ENCODE data around the gene DLEC1. TPM values are rescaled to one million over a fixed set of nuclear protein-coding genes. Genes with fewer than 3 reads are reported as not detected.
A peak's percentile ranks its signal among the peaks of the same experiment; 100 is the strongest.

The DLEC1 gene
- total RNA-seq, 2 donors from 2014 or later, result 0.25 to 0.52 TPM

DNA sequence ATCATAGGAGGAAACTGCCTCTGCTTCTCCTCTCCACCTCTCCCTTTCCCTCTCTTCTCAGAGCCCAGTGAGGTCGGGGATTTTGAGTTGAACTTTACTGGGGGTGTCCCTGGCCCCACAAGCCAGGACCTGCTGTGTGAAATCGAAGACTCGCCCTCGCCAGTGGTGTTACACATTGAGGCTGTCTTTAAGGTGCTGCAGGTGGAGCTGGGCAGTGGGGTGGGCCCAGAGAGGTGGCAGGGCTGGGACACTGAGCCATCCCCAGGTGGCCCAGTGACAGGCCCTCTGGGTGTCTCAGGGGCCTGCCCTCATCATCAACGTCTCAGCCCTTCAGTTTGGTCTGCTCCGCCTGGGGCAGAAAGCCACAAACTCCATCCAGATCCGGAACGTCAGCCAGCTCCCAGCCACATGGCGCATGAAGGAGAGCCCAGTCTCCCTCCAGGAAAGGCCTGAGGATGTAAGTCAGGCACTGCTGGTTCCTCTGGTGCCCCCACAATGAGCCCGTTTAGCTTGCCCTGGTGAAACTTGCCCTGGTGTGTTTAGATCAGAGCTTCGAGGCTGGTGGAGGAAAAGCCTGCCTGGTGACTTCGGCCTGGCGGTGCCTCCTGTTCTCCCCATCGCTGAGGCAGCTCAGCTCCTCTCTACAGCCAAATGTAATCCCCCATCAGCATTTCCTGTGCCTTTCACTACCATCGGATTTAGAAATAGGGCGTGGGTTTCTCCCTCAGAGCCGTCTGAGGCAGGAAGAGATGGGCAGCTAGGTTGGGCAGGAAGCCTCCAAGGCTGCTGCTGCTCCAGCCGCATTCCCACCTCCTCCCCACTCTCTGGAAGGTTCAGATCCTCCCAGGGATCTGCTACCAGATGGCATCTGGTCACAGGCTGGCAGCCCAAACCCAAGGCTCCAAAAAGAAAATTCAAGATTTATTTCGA is 58.7 kb downstream of the DLEC1 start:
- Mint-ChIP-seq H3K4me3 (no peak overlapping the region), H3K36me3 (no peaks in the 10 kb centered on the region), H3K9me3 (no peaks in the 10 kb centered on the region), H3K27me3 (no peaks in the 10 kb centered on the region), H3K27ac (no peak overlapping the region), H3K4me1 (ENCODE audit: low read depth in 2 of 2) (peaks cover 6% of the 10 kb centered on the region in 2 donors)
- DNase-seq (ENCODE audit: low spot score), result no peak
- peak in 1 of 2 donors; percentile 48 for ATAC-seq

GRCh38 chr3:38098376-38098723 is 59.3 kb downstream of the DLEC1 start:
- no peak overlapping the region for H3K4me3 Mint-ChIP-seq
- no peaks in the 10 kb centered on the region for H3K36me3 Mint-ChIP-seq
- H3K27me3 Mint-ChIP-seq, result peaks cover 0 to 2% of the 10 kb centered on the region in 2 donors
- DNase-seq (ENCODE audit: low spot score) (no peak), ATAC-seq (no peak)
- no peak overlapping the region for H3K27ac Mint-ChIP-seq
- no peaks in the 10 kb centered on the region for H3K9me3 Mint-ChIP-seq
- peaks cover 6% of the 10 kb centered on the region in 2 donors for H3K4me1 Mint-ChIP-seq (ENCODE audit: low read depth in 2 of 2)

DNA sequence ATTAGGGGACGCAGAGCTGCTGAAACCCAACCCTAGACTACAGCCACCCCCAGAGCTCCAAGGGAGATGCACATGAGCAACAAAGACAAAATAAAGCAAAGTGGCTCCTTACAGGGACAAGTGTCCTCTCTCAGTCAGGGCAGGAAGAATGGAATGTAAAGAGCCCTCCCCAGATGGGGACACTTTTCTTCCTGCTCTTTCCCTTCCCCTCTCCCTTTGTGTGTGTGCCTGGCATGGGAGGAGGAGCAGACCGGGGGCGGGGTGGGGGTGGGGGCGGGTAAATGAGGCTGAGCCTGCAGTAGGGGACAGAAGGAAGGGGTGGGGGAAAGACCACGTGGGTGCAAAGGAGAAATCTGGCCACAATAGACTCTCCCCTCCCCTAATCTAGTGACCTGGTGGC is 60.5 kb downstream of the DLEC1 start:
- Mint-ChIP-seq H3K4me1 (ENCODE audit: low read depth in 2 of 2) (peaks cover 6% of the 10 kb centered on the region in 2 donors), H3K36me3 (no peaks in the 10 kb centered on the region), H3K9me3 (no peaks in the 10 kb centered on the region), H3K27ac (no peak overlapping the region), H3K4me3 (no peak overlapping the region), H3K27me3 (peaks cover 0 to 5% of the 10 kb centered on the region in 2 donors)
- ATAC-seq, result no peak
- DNase-seq (ENCODE audit: low spot score), result no peak

DNA sequence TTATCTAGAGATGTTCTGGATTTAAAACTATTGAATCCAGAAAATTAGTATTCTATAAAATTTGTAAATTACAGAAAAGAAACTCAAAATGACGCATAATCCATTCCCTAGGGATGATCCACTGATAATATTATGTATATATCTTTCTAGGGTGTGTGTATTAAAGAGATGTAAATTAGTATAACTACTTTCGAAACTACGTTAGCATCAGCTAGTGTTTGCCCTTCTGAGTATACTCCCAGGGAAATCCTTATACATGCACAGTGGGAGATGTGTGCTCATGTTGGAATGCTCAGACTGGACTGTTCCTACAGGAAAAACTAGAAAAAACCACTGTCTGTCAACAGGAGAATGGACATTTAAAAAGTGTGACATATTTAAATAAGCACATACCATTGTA is 61.5 kb downstream of the DLEC1 start:
- ATAC-seq (no peak), DNase-seq (ENCODE audit: low spot score) (no peak)
- H3K27me3 Mint-ChIP-seq, result peaks cover 0 to 15% of the 10 kb centered on the region in 2 donors
- peaks cover 9% of the 10 kb centered on the region for H3K36me3 Mint-ChIP-seq
- peaks cover under 1% of the 10 kb centered on the region for H3K9me3 Mint-ChIP-seq
- H3K27ac Mint-ChIP-seq, result no peak overlapping the region
- H3K4me1 Mint-ChIP-seq (ENCODE audit: low read depth in 2 of 2), result peaks cover 6% of the 10 kb centered on the region in 2 donors
- no peak overlapping the region for H3K4me3 Mint-ChIP-seq

GRCh38 chr3:38101811-38102443 is 62.9 kb downstream of the DLEC1 start:
- H3K27me3 Mint-ChIP-seq, result peaks cover 3 to 20% of the 10 kb centered on the region in 2 donors
- peaks cover 14% of the 10 kb centered on the region for H3K36me3 Mint-ChIP-seq
- ATAC-seq, result peak in 1 of 2 donors; percentile 56

DNA sequence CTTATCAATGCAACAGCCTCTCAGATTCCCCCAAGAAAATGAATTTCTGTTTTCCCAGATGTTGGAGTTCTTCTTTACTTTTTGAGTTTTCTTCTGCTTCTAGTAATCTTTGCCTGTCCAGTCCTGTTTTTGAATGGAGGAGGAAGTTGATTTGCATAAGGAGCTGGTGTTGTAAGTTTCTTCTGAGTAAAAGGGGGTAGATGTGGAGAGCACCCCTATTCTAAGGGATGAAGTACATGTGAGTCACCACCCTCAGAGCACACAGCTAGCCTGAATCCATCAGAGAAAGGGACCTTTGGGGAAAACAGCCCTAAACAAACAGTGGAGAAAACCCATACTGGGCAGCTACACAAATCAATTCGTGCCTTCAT is 63.4 kb downstream of the DLEC1 start:
- Mint-ChIP-seq H3K27ac (peak overlapping the region; percentile 23 to 40), H3K4me1 (ENCODE audit: low read depth in 2 of 2) (peaks cover 6% of the 10 kb centered on the region in 2 donors), H3K4me3 (no peak overlapping the region), H3K27me3 (peaks cover 3 to 20% of the 10 kb centered on the region in 2 donors), H3K36me3 (peaks cover 14% of the 10 kb centered on the region), H3K9me3 (peaks cover 4% of the 10 kb centered on the region)
- DNase-seq (ENCODE audit: low spot score) (no peak), ATAC-seq (peak; percentile 71)

More at GRCh38 chr3:38101811-38102443, 62.9 kb downstream of the DLEC1 start:
- no peak overlapping the region for H3K4me3 Mint-ChIP-seq
- H3K9me3 Mint-ChIP-seq, result peaks cover 4% of the 10 kb centered on the region
- H3K4me1 Mint-ChIP-seq (ENCODE audit: low read depth in 2 of 2), result peaks cover 6% of the 10 kb centered on the region in 2 donors
- DNase-seq (ENCODE audit: low spot score), result no peak
- peak overlapping the region; percentile 23 to 40 for H3K27ac Mint-ChIP-seq

- ATAC-seq, result no peak
These were observed 66.5 kb downstream of the DLEC1 start for GRCh38 chr3:38105525-38105924.

DNA sequence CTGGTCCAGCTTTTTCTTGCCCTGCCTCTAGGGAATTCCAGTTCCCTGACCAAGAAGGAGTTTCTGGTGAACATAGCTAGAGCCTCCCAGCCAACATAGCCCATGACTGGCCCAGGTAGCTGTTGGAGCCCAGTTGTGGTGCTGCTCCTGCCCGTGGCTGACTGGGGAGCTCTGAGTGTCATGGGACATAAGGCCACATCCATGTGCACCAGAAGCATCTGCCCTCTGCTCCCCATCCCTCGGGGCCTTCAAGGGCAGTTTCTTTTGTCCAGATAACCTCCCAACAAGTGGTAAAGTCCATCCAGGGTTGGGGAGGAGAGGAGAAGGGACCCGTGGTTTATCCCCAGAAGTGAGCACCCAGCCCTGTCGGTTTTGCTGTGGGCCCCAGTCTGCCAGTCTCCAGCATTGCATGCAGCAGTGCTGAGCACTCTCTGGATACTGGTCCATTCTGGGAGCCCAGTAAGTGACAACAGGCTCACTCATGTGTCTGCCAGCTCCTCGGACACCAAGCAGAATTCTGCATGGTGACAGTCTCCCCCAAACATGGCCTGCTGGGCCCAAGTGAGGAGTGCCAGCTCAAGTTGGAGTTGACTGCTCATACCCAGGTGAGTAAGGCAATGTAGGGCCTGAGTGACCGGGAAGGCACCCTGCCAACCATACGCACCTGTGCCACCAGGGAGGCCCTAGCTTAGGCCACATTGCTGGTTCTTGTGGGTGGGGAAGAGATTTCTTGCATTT is 69.1 kb downstream of the DLEC1 start:
- Mint-ChIP-seq H3K4me1 (ENCODE audit: low read depth in 2 of 2) (no peaks in the 10 kb centered on the region), H3K9me3 (peaks cover 4% of the 10 kb centered on the region), H3K27ac (no peak overlapping the region), H3K4me3 (no peak overlapping the region), H3K27me3 (peaks cover 3 to 20% of the 10 kb centered on the region in 2 donors), H3K36me3 (peaks cover 14% of the 10 kb centered on the region)
- ATAC-seq, result peak in 1 of 2 donors; percentile 43
- DNase-seq (ENCODE audit: low spot score), result no peak

More at GRCh38 chr3:38105525-38105924, 66.5 kb downstream of the DLEC1 start:
- Mint-ChIP-seq H3K36me3 (peaks cover 14% of the 10 kb centered on the region), H3K9me3 (peaks cover 4% of the 10 kb centered on the region), H3K4me3 (no peak overlapping the region), H3K4me1 (ENCODE audit: low read depth in 2 of 2) (peaks cover 6% of the 10 kb centered on the region in 2 donors), H3K27me3 (peaks cover 3 to 20% of the 10 kb centered on the region in 2 donors), H3K27ac (no peak overlapping the region)
- no peak for DNase-seq (ENCODE audit: low spot score)

DNA sequence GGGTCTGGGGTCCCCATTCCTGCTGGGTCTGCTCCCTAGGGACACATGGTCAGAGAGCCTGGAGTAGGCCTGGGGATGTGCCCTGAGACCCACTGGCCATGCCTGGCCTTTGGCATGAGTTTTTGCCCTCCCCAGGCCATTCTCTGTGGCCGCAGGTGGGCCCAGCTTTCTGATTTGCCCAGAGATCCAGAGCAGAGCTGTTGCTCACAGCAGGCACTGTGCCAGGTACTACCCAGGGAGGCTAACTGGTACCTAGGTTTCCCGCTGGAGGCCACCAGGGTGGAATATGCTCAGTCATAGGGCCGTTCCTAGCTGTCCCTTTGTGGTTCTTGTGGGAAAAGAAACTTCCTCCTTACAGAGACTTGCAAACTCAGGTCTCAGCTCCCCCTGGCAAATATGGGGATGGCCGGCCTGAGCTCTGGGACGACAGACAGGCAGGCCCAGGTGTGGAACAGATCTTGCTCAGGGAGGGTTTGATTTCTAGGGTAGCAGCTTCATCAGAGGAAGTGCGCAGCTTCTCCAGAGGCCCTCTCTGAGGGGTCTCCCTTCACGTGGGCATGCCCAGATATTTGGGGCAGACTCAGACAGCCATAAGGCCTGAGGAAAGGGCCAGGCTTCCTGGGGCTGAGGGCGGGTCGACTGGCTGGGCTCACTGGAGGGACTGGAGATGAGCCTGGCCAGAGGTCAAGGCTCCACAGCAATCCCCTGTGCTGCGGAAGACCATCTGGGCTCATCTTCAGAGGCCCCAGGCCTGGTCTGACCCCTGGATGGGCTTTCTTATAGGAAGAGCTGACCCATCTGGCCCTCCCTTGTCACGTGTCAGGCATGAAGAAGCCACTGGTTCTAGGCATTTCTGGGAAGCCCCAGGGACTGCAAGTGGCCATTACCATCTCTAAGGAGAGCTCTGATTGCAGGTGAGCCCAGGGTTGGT is 69.9 kb downstream of the DLEC1 start:
- H3K27ac Mint-ChIP-seq, result no peak overlapping the region
- DNase-seq (ENCODE audit: low spot score) (no peak), ATAC-seq (no peak)
- no peak overlapping the region for H3K4me3 Mint-ChIP-seq
- peaks cover 3 to 15% of the 10 kb centered on the region in 2 donors for H3K27me3 Mint-ChIP-seq
- peaks cover 4% of the 10 kb centered on the region for H3K9me3 Mint-ChIP-seq
- H3K36me3 Mint-ChIP-seq, result peaks cover 14% of the 10 kb centered on the region
- H3K4me1 Mint-ChIP-seq (ENCODE audit: low read depth in 2 of 2), result no peaks in the 10 kb centered on the region

DNA sequence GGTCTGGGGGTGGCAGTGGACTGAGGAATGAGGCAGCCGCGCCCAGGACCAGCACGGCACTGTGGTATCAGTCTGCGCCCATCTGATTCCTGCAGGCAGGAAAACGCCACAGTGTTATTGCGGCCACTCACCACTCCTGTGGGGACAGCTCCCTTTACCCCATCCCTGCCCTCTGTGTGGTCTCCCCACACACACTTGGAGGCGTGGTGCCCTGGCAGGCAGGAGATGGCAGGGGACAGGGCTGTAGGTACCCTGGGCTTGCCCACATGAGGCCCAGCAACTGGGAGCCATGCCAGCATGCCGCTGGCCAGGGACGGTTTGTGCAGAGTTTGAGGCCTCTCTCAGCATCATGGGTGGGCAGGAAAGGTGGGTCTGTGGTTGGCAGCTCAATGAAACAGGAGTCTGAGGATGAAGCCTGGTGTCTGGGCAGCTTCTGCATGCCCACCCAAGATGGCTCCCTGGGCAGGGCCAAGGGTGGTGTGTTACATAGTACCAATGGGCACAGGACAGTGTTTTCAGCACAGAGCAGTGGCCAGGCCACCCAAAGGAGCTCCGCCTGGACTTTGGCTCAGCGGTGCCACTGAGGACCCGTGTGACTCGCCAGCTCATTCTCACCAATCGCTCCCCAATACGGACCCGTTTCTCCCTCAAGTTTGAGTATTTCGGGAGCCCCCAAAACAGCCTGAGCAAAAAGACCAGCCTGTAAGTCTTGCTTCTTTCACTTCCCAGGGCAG is 70.7 kb downstream of the DLEC1 start:
- H3K9me3 Mint-ChIP-seq, result peaks cover 4% of the 10 kb centered on the region
- no peak overlapping the region for H3K27ac Mint-ChIP-seq
- H3K4me1 Mint-ChIP-seq (ENCODE audit: low read depth in 2 of 2), result no peaks in the 10 kb centered on the region
- no peak overlapping the region for H3K4me3 Mint-ChIP-seq
- DNase-seq (ENCODE audit: low spot score), result no peak
- peaks cover 12% of the 10 kb centered on the region for H3K36me3 Mint-ChIP-seq
- H3K27me3 Mint-ChIP-seq, result peaks cover 3 to 13% of the 10 kb centered on the region in 2 donors
- no peak for ATAC-seq

- no peak overlapping the region for H3K4me3 Mint-ChIP-seq
- H3K9me3 Mint-ChIP-seq, result peaks cover 3% of the 10 kb centered on the region
- DNase-seq (ENCODE audit: low spot score) (no peak), ATAC-seq (no peak)
- H3K4me1 Mint-ChIP-seq (ENCODE audit: low read depth in 2 of 2), result no peaks in the 10 kb centered on the region
- H3K27ac Mint-ChIP-seq, result no peak overlapping the region
- peaks cover 5% of the 10 kb centered on the region for H3K36me3 Mint-ChIP-seq
- peaks cover 3 to 6% of the 10 kb centered on the region in 2 donors for H3K27me3 Mint-ChIP-seq
These were observed 71.5 kb downstream of the DLEC1 start for GRCh38 chr3:38110314-38111050.

DNA sequence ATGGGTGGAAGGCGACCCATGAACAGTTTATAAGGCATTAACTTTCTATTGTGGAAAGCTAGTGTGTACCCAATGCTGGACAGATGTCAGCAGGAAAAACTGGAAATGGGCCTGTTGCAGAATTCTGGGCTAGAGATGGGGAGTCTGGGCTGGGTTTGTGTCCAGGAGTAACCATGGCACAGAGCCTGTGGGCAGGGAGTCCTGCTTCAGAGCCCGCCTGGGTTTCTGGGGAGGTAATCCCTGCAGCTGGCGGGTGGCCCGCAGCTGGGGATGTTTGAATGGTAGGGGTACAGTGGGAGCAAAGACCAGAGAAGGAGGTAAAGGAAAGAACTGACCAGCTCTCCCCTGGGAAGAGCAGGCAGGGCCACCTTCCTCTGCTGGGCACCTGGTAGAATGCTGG is 72.2 kb downstream of the DLEC1 start:
- Mint-ChIP-seq H3K27me3 (no peaks in the 10 kb centered on the region), H3K27ac (no peak overlapping the region), H3K9me3 (no peaks in the 10 kb centered on the region), H3K4me1 (ENCODE audit: low read depth in 2 of 2) (no peaks in the 10 kb centered on the region), H3K36me3 (no peaks in the 10 kb centered on the region), H3K4me3 (no peak overlapping the region)
- ATAC-seq (no peak), DNase-seq (ENCODE audit: low spot score) (no peak)

Measured in natural killer cell treated with Interleukin-12 subunit alpha and Interleukin-12 subunit beta and Interleukin-15 and Interleukin-18, amount 100 ng/mL, for 72 hours (primary cell).